ENCODE measurements around the gene FBF1.
A peak's percentile ranks its signal among the peaks of the same experiment; 100 is the strongest.
"Not testable (repeated sequence)": the region's sequence is repeated elsewhere in the genome, so short reads cannot be mapped to it uniquely, and the experiment has no call there.

The FBF1 gene
- total RNA-seq: 1.2 to 6.1 (median 2.7) reads per million in 17 experiments

- DNase-seq: peak; percentile 97 to 98 (median 98)
Measured at GRCh38 chr17:75940727-75941441, at the start of gene FBF1. Gene FBF1 (minus strand): TSS chr17:75941042. CDS start chr17:75938149, 2,893 bp downstream.

- DNase-seq: no peak
Measured at GRCh38 chr17:75987041-75987440, 46.2 kb upstream of the FBF1 start.

- DNase-seq: no peak
Measured at GRCh38 chr17:75985986-75986385, 45.1 kb upstream of the FBF1 start.

- DNase-seq: peak; percentile 36 to 61 (median 54)
Measured at GRCh38 chr17:75983501-75984181, 42.8 kb upstream of the FBF1 start.

- no peak for DNase-seq
Measured at GRCh38 chr17:75981019-75981615, 40.3 kb upstream of the FBF1 start.

GRCh38 chr17:75980188-75981018, 39.6 kb upstream of the FBF1 start:
- DNase-seq: no peak

- no peak for DNase-seq
Measured at GRCh38 chr17:75979705-75980187, 38.9 kb upstream of the FBF1 start.

GRCh38 chr17:75978938-75979704, 38.3 kb upstream of the FBF1 start, which contains the start of the genes ACOX1 and TEN1:
Gene ACOX1 (minus strand): TSS chr17:75979166. CDS start chr17:75979073, 93 bp downstream.
Gene TEN1 (plus strand): TSS chr17:75979240. CDS start chr17:75986193, 6,953 bp downstream.
- DNase-seq: peak; percentile 97 to 99 (median 98)

- peak in 1 of 4 experiments; percentile 11 for DNase-seq
Measured at GRCh38 chr17:75976175-75976848, 35.5 kb upstream of the FBF1 start.

GRCh38 chr17:75975757-75976174, 34.9 kb upstream of the FBF1 start:
- no peak for DNase-seq

GRCh38 chr17:75975187-75975586, 34.3 kb upstream of the FBF1 start:
- not testable (repeated sequence) for DNase-seq

GRCh38 chr17:75970626-75971025, 29.8 kb upstream of the FBF1 start:
- no peak for DNase-seq

GRCh38 chr17:75970011-75970523, 29.2 kb upstream of the FBF1 start:
- DNase-seq: peak; percentile 35 to 74 (median 66)

- DNase-seq: not testable (repeated sequence)
Measured at GRCh38 chr17:75969044-75969443, 28.2 kb upstream of the FBF1 start.

GRCh38 chr17:75965468-75965867, 24.6 kb upstream of the FBF1 start:
- no peak for DNase-seq

GRCh38 chr17:75959839-75960511, 19.1 kb upstream of the FBF1 start:
- DNase-seq: no peak

GRCh38 chr17:75959051-75959838, 18.4 kb upstream of the FBF1 start:
- no peak for DNase-seq

- DNase-seq: no peak
Measured at GRCh38 chr17:75950855-75951554, 10.2 kb upstream of the FBF1 start.
